PC-3 (cell line): Measurements from ENCODE around the gene IQSEC3. TPM values are rescaled to one million over a fixed set of nuclear protein-coding genes. Genes with fewer than 3 reads are reported as not detected.
"Not testable (repeated sequence)": the region's sequence is repeated elsewhere in the genome, so short reads cannot be mapped to it uniquely, and the experiment has no call there.

ENCODE experiments used
- ATAC-seq: fragments of 200-7000 bp; cut with Tn5 transposase; 2 replicates; pipeline ENCODE4 v1.9.1; 2020; ENCODE audit warnings: mild to moderate bottlenecking, moderate library complexity
- BruUV-seq: library from RNA; stranded (reverse); fragments of 400-500 nt; replicated peaks from 2 replicates; lab custom pipeline; 2021; lab: Mats Ljungman, UMichigan
- CTCF ChIA-PET: fragments of 300-600 bp; sonication (Branson Sonifier 250); formaldehyde crosslinking; loops from one replicate; lab custom pipeline; 2022; ENCODE audit warnings: antibody characterized with exemption; lab: Charles Lee
- POLR2A ChIA-PET: fragments of 300-600 bp; sonication (Branson Sonifier 250); formaldehyde crosslinking; loops from one replicate; lab custom pipeline; 2022; ENCODE audit warnings: antibody characterized with exemption; ENCODE audit not compliant: unreplicated experiment; lab: Charles Lee
- DNase-seq: peaks from one replicate; pipeline ENCODE4 v3.0.0-alpha.2; 2015
- H2AFZ ChIP-seq: fragments of 300-600 bp; sonication (generic); 2 replicates; pipeline ENCODE4 v1.6.0; 2016; ENCODE audit warnings: antibody characterized with exemption, low read length
- H3F3A ChIP-seq: fragments of 300-600 bp; sonication (generic); one replicate; pipeline ENCODE4 v1.6.0; 2017; ENCODE audit warnings: antibody characterized with exemption, low read length, control low read depth, mild to moderate bottlenecking; ENCODE audit not compliant: unreplicated experiment
- H3K27ac ChIP-seq: fragments of 300-600 bp; sonication (generic); 2 replicates; pipeline ENCODE4 v1.5.1; 2016; ENCODE audit warnings: mild to moderate bottlenecking, low read length
- H3K27me3 ChIP-seq: fragments of 300-600 bp; sonication (generic); 2 replicates; pipeline ENCODE4 v1.6.1; 2016; ENCODE audit warnings: low read length, mixed read lengths
- H3K36me3 ChIP-seq: fragments of 300-600 bp; sonication (generic); 2 replicates; pipeline ENCODE4 v1.6.1; 2016; ENCODE audit warnings: low read depth, mixed run types, low read length, mixed read lengths
- H3K4me1 ChIP-seq: fragments of 300-600 bp; sonication (generic); 2 replicates; pipeline ENCODE4 v1.5.1; 2016; ENCODE audit warnings: low read length; ENCODE audit not compliant: insufficient read depth
- H3K4me2 ChIP-seq: fragments of 300-600 bp; sonication (generic); 2 replicates; pipeline ENCODE4 v1.6.0; 2016; ENCODE audit warnings: low read length
- H3K4me3 ChIP-seq: fragments of 300-600 bp; sonication (generic); 2 replicates; pipeline ENCODE4 v1.5.1; 2016; ENCODE audit warnings: mild to moderate bottlenecking, low read length, mixed read lengths
- H3K79me2 ChIP-seq: fragments of 300-600 bp; sonication (generic); 2 replicates; pipeline ENCODE4 v1.6.1; 2017; ENCODE audit warnings: low read length, mixed read lengths
- H3K9ac ChIP-seq: fragments of 300-600 bp; sonication (generic); 2 replicates; pipeline ENCODE4 v1.6.0; 2016; ENCODE audit warnings: mild to moderate bottlenecking, low read length
- H3K9me2 ChIP-seq: fragments of 300-600 bp; sonication (generic); replicated peaks from 2 replicates; pipeline ENCODE4 v1.6.1; 2016; ENCODE audit warnings: mixed run types, low read length, mixed read lengths
- H3K9me3 ChIP-seq: fragments of 300-600 bp; sonication (generic); 2 replicates; pipeline ENCODE4 v1.6.1; 2016; ENCODE audit warnings: low read length, mixed read lengths
- H4K20me1 ChIP-seq: fragments of 300-600 bp; sonication (generic); 2 replicates; pipeline ENCODE4 v1.6.1; 2016; ENCODE audit warnings: low read length, mixed read lengths
- EZH2 ChIP-seq: fragments of 300-600 bp; sonication (generic); IDR thresholded peaks from one replicate; pipeline ENCODE4 v1.6.1; 2017; ENCODE audit warnings: antibody characterized with exemption, mild to moderate bottlenecking, low read length; ENCODE audit not compliant: unreplicated experiment
- EZH2phosphoT487 ChIP-seq: fragments of 300-600 bp; sonication (generic); IDR thresholded peaks from 2 replicates; pipeline ENCODE4 v1.6.1; 2018; ENCODE audit warnings: mild to moderate bottlenecking, antibody characterized with exemption, low read length, borderline replicate concordance
- intact Hi-C: fragments of 100-400 bp; cut with micrococcal nuclease; formaldehyde crosslinking; loops from 2 replicates; pipeline ENCODE4 v1.9.0; 2023
- total RNA-seq: library from RNA; depleted of rRNA; stranded (reverse); fragments of >200 nt; gene quantifications from 2 replicates; pipeline ENCODE4 v1.2.3, GENCODE V29; 2014
- TF ChIP-seq, protein P1 (sequence below): fragments of 300-600 bp; sonication (generic); conservative IDR thresholded peaks from 2 replicates; pipeline ENCODE4 v1.5.1; 2017; ENCODE audit warnings: antibody characterized with exemption, low read depth, mild to moderate bottlenecking, low read length

Gene IQSEC3
- total RNA-seq, 1 experiment from 2014 or later = 0.11 TPM

DNA sequence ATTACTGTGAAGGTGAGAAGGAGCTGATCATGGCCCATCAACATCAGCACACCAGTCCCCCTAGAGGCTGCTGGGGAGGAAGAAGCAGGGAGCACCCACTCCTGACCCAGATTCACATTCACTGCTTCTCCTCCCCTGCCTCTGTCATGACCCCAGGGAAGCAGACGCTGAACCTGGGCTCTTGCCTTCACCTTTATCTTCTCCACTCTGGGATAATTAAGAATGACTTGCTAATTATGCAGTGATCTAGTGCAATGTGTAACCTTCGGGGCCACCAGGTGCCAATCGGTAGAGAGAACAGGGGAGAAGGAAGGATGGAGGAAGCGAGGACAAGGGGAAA lies 44.4 kb upstream of the IQSEC3 start:
- no peaks in the 10 kb centered on the region for H3K27me3 ChIP-seq
- H2AFZ ChIP-seq = no peak overlapping the region
- H3K9me2 ChIP-seq = no peaks in the 10 kb centered on the region
- DNase-seq (peak; percentile 1), ATAC-seq (no peak)
- ChIA-PET CTCF (no interaction called here), POLR2A (no interaction called here)
- no peak for TF ChIP-seq EZH2
- TF ChIP-seq, protein P1, sequence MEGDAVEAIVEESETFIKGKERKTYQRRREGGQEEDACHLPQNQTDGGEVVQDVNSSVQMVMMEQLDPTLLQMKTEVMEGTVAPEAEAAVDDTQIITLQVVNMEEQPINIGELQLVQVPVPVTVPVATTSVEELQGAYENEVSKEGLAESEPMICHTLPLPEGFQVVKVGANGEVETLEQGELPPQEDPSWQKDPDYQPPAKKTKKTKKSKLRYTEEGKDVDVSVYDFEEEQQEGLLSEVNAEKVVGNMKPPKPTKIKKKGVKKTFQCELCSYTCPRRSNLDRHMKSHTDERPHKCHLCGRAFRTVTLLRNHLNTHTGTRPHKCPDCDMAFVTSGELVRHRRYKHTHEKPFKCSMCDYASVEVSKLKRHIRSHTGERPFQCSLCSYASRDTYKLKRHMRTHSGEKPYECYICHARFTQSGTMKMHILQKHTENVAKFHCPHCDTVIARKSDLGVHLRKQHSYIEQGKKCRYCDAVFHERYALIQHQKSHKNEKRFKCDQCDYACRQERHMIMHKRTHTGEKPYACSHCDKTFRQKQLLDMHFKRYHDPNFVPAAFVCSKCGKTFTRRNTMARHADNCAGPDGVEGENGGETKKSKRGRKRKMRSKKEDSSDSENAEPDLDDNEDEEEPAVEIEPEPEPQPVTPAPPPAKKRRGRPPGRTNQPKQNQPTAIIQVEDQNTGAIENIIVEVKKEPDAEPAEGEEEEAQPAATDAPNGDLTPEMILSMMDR = no peak
- no peak for TF ChIP-seq EZH2phosphoT487
- H3K9me3 ChIP-seq = no peaks in the 10 kb centered on the region
- H3K4me2 ChIP-seq = no peak overlapping the region
- BruUV-seq = no TSS peak
- H3K36me3 ChIP-seq = peaks cover 13% of the 10 kb centered on the region
- intact Hi-C loops = no loop called here
- H3F3A ChIP-seq = no peaks in the 10 kb centered on the region
- no peaks in the 10 kb centered on the region for H3K79me2 ChIP-seq
- no peak overlapping the region for H3K4me3 ChIP-seq
- H3K27ac ChIP-seq = no peak overlapping the region
- no peaks in the 10 kb centered on the region for H4K20me1 ChIP-seq
- H3K4me1 ChIP-seq = no peaks in the 10 kb centered on the region
- no peak overlapping the region for H3K9ac ChIP-seq

DNA sequence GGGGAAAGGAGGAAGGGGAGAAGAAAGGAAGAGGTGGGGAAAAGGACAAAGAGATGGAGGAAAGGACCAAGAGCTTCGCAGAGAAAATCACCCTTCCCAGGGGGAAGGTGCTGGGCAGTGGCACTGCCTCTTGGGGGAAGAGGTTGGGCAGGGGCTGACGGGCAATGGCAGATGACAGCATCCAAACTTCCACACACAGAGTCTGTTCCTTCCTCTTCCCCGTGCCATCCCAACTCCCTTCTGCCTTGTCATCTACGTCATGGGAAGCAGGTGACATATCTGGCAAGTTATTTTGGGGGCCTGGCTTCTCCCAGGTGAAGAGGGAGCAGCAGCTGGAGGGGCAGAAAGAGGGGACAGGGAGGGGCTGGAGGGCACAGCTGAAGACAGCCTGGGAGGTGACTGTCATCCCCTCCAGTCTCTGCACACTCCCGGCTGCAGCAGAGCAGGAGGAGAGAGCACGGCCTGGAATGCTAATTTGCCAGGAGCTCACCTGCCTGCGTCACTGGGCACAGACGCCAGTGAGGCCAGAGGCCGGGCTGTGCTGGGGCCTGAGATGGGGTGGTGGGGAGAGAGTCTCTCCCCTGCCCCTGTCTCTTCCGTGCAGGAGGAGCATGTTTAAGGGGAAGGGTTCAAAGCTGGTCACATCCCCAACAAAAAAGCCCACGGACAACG lies 43.9 kb upstream of the IQSEC3 start:
- no peak overlapping the region for H3K9ac ChIP-seq
- POLR2A ChIA-PET = no interaction called here
- no TSS peak for BruUV-seq

DNA sequence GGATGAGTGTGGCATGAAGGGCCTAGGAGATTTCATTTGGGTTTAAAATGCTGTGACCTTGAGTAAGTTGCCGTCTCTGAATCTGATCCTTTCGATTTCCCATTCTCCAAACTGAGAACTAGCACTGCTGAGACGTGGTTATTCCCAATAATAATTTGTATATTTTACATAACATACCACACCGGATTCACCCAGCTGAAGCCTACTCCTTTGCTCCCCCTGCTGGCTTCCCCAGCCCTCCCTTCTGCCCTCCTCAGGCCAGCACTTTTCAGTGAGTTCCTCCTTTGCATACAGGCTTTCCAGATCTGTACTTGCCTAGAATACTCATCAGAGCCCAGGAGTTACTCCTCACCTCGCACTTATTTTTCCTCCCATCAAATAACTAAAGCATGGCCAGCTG lies 38.7 kb upstream of the IQSEC3 start:
- intact Hi-C loops, ATAC-seq, H3K9ac ChIP-seq, H3K27ac ChIP-seq, H4K20me1 ChIP-seq, POLR2A ChIA-PET, BruUV-seq, H3K27me3 ChIP-seq, H2AFZ ChIP-seq, H3K79me2 ChIP-seq, H3K36me3 ChIP-seq, H3K9me2 ChIP-seq, H3K4me1 ChIP-seq, H3F3A ChIP-seq, H3K4me3 ChIP-seq, H3K9me3 ChIP-seq, CTCF ChIA-PET, DNase-seq, H3K4me2 ChIP-seq: not testable (repeated sequence)

More for the DNA sequence above, 43.9 kb upstream of the IQSEC3 start:
- no peaks in the 10 kb centered on the region for H3K9me2 ChIP-seq
- no peaks in the 10 kb centered on the region for H3F3A ChIP-seq
- no peak overlapping the region for H2AFZ ChIP-seq
- H3K27ac ChIP-seq = no peak overlapping the region
- no peaks in the 10 kb centered on the region for H3K27me3 ChIP-seq
- H3K9me3 ChIP-seq = no peaks in the 10 kb centered on the region
- ATAC-seq = no peak
- DNase-seq = peak; percentile 0
- peaks cover 13% of the 10 kb centered on the region for H3K36me3 ChIP-seq
- CTCF ChIA-PET = no interaction called here
- H3K4me3 ChIP-seq = no peak overlapping the region
- H3K79me2 ChIP-seq = no peaks in the 10 kb centered on the region
- intact Hi-C loops = no loop called here
- H3K4me1 ChIP-seq = no peaks in the 10 kb centered on the region
- H4K20me1 ChIP-seq = no peaks in the 10 kb centered on the region
- H3K4me2 ChIP-seq = no peak overlapping the region
- TF ChIP-seq EZH2phosphoT487 (no peak), EZH2 (no peak)
- TF ChIP-seq, protein P1 = no peak

DNA sequence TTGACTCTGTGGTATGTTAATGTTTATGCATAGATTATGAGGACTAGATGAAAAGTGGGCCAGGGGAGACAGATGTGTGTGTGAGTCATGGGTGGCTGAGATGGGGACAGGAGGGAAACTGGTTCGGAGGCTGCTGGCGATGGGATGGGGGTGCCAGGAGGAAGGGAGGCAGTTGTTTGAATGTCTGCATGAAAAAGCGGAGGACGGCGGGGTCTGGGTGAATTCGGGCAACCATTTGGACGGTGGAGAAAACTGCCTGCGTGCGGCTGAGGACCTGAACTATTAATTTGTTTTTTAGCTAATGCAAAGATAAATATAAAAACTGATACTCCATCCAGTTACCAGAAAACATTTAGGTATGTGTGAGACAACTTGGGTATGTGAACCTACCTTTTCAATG lies 27.8 kb upstream of the IQSEC3 start:
- not testable (repeated sequence) for H3K4me2 ChIP-seq, DNase-seq

DNA sequence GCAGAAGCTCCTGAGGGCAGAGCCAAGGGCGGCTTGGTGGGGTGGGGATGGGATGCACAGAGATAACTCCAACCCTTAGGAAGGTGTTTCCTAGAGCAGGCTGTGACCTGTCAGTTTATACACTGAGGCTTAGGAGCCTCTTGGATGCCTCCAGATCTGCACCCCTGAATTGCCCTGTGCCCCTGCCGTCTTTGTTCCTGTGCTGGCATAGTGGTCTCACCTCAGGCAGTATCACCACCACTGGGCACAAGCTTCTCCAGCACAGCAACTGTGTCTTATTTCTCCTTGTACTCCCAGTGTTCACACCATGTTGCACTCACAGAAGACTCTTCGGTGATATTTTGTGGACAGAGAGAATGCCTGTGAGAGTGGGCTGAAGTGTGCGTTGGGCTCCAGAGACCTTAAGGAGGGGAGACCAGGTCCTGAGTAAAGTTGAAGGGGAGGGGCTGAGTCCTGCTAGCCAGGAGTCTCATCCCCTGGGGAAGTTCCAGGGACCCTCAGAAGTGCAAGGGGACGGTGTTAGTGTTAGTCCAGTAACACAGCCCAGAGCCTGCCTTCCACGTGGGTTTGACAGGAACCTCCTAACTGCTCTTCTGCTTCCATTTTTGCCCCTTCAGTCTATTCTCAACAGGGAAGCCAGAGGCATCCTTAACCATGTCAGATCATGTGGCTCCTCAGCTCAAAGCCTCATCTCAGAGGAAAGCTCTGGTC lies 26.9 kb upstream of the IQSEC3 start:
- H3F3A ChIP-seq, H3K4me1 ChIP-seq, H3K9me2 ChIP-seq, POLR2A ChIA-PET, H2AFZ ChIP-seq, H3K9me3 ChIP-seq, H3K9ac ChIP-seq, intact Hi-C loops, H3K4me3 ChIP-seq, CTCF ChIA-PET, H3K79me2 ChIP-seq, DNase-seq, H3K27me3 ChIP-seq, ATAC-seq, H3K27ac ChIP-seq, H3K36me3 ChIP-seq, H3K4me2 ChIP-seq, BruUV-seq, H4K20me1 ChIP-seq: not testable (repeated sequence)

More for the DNA sequence above, 27.8 kb upstream of the IQSEC3 start:
- intact Hi-C loops, CTCF ChIA-PET, H3K4me3 ChIP-seq, H3K9me3 ChIP-seq, H3K27ac ChIP-seq, BruUV-seq, H3K27me3 ChIP-seq, H4K20me1 ChIP-seq, H2AFZ ChIP-seq, ATAC-seq, H3K79me2 ChIP-seq, H3K9ac ChIP-seq, POLR2A ChIA-PET, H3F3A ChIP-seq, H3K9me2 ChIP-seq, H3K4me1 ChIP-seq, H3K36me3 ChIP-seq: not testable (repeated sequence)
